Measurements from ENCODE around the gene GPR137B.

The GPR137B gene

DNA sequence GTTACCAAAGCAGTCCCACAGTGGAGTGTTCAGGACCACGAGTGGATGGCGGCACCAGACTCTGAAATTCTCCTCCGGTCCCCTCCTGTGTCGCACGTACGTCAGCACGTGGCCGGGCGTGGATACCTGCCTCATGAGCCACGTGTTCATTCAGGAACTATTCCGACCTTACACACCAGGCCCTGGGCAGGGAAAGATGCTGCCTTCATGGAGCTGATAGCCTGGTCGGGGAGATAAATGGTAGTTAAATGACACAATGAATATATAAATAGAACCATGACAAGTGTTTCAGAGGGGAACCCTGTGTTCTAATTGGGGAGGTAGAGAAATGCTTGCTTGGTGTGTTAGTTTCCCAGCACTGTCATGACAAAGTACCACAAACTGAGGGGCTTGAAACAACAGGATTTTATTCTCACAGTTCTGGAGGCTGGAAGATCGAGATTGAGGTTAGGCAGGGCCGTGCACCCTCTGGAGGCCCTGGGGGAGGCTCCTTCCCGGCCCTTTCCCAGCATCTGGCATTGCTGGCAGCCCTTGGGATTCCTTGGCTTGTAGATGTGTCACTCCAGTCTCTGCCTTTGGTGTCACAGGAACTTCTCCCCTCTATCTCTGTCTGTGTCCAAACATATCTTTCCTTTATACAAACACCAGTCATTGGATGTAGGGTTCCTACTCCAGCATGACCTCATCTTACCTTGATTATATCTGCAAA is 28.9 kb upstream of the GPR137B start:
- in situ Hi-C loops (cut with MboI; ENCODE audit: low sequenced_read_pairs), result loop anchor here (10.0 to 25.0 kb wide), 3 partner anchors 381 to 1449 kb away; no protein-coding TSS in a partner anchor

GRCh38 chr1:236114076-236114747 is 28.1 kb upstream of the GPR137B start:
- in situ Hi-C loops (cut with MboI; ENCODE audit: low sequenced_read_pairs), result loop anchor here (10.0 to 25.0 kb wide), 3 partner anchors 381 to 1448 kb away; no protein-coding TSS in a partner anchor

- in situ Hi-C loops (cut with MboI; ENCODE audit: low sequenced_read_pairs), result loop anchor here (10.0 to 25.0 kb wide), 3 partner anchors 377 to 1445 kb away; no protein-coding TSS in a partner anchor
Measured at GRCh38 chr1:236117710-236118109, 24.6 kb upstream of the GPR137B start.

DNA sequence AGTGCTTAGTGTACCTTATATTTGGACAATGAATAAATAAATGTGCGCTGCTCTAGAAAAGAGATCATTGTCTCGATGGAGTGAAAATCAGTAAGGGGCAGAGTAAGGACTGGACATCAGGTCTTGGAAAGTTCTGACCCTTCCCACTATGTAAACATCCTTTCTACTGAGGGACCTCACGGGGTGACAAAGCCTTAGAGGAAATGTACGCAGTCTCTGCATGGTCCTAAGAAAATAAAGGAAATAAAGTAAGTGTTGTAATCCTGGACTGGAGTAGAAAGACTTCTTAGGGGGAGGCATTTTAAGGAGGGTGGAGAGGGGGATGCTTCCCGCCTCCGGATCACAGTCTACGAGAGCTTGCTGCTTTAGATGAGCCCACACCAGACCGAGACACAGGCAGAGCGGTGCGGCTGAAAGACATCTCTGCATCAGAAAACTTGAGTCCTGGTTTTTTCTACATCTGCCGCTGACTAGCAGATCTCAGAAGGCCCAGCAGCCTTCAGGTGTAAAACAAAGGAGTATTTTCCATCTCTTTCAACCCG is 22.3 kb upstream of the GPR137B start:
- in situ Hi-C loops (cut with MboI; ENCODE audit: low sequenced_read_pairs), result loop anchor here (10.0 to 25.0 kb wide), 3 partner anchors 375 to 1442 kb away; no protein-coding TSS in a partner anchor

DNA sequence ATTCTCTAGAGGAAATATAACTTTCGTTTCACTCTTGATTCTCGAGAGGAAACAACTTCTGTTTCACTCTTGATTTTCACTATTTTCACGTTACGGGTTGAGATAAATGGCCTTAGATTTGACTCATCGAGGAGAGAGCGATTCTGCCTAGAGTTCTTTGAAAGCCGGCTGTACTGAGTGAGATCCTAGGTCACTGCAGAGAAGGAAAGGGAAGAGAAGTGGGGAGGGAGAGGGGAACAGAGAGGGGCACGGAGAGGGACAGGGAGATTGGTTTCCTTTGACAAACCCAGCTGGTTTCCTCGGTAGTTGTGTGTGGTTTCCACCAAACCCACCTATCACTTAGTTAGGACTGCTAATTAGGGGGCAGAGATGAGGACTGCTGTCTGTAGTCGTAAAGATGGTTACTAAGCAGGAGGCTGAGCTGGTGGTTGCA is 21.6 kb upstream of the GPR137B start:
- in situ Hi-C loops (cut with MboI; ENCODE audit: low sequenced_read_pairs), result loop anchor here (25.0 kb wide), 2 partner anchors 1267 to 1442 kb away; no protein-coding TSS in a partner anchor

DNA sequence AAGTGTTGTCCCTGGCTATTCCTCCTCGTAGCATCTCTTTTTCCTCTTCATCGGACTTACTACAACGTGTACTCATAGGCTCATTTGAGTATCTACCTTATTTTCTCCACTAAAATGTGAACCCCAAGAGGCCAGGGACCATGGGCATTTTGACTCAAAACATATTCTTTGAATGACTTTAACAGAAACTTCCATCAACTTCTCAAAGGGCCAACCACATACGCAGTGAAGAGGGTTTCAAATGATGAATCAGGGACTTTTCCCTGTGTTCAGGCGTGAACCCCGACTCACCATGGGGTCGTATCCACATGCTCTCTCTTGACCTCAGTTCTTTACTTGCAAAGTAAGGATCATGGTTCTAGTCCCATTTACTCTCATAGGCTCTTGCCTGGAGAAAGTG is 20.2 kb upstream of the GPR137B start:
- in situ Hi-C loops (cut with MboI; ENCODE audit: low sequenced_read_pairs), result loop anchor here (25.0 kb wide), 2 partner anchors 1265 to 1440 kb away; no protein-coding TSS in a partner anchor

DNA sequence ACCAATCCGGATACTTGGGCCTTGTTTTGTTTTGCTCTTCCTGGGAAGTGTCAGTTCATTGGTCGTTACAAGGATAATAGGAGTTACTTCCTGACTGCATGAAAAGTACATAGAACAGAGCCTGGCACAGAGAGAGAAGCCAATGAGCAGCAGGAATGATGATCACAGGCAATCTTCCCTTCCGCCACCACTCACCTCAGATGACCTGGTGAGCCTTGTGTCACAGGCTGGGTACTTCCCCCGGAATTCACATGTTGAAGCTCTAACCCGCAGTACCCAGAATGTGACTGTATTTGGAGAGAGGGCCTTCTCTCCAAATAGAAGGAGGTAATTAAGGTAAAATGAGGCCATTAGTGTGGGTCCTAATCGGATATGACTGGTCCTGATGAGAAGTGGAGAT is 18.8 kb upstream of the GPR137B start:
- in situ Hi-C loops (cut with MboI; ENCODE audit: low sequenced_read_pairs), result loop anchor here (25.0 kb wide), 2 partner anchors 1264 to 1439 kb away; no protein-coding TSS in a partner anchor

GRCh38 chr1:236124965-236125364 is 17.4 kb upstream of the GPR137B start:
- in situ Hi-C loops (cut with MboI; ENCODE audit: low sequenced_read_pairs), result loop anchor here (25.0 kb wide), 2 partner anchors 1262 to 1437 kb away; no protein-coding TSS in a partner anchor

DNA sequence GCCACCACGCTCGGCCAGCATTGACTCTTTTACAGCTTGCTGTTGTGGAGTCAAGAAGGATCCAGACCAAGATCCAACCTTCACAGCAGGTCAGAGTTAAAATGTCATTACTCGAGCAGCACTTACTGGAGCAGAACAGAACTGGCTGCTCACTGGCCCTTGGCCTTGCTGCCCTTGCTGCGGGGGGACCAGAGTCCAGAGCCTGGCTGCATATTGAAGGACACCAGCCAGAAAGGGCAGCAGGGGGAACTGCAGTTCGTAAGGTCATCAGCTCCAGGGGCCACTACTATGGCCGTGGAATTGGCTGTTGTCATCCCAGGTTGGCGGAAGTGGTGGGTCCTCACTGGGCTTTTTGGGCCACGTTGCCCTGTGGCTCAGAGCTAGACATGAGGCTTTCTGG is 15.3 kb upstream of the GPR137B start:
- in situ Hi-C loops (cut with MboI; ENCODE audit: low sequenced_read_pairs), result no loop called here

- in situ Hi-C loops (cut with MboI; ENCODE audit: low sequenced_read_pairs), result no loop called here
Measured at GRCh38 chr1:236128646-236129178, 13.6 kb upstream of the GPR137B start.

DNA sequence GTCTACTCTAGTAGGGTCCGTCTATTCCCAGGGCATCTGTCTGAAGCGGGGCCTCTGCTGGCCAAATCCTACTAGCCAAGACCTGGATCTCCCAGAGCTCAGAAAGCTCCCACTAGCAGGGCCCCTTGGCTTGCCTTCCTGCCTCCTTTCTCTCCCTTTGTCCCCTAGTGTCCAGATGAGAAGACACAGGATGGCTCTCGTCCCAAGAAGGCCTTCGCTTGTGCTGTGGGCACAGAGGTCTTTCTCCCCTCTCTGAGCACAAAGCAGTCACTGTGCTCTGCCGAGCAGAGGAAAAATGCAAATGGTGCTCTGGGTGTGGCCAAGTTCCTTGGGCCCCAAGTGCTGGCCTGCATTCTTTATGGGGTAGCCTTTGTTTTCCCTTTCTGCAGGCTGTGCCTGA is 13.0 kb upstream of the GPR137B start:
- in situ Hi-C loops (cut with MboI; ENCODE audit: low sequenced_read_pairs), result no loop called here

DNA sequence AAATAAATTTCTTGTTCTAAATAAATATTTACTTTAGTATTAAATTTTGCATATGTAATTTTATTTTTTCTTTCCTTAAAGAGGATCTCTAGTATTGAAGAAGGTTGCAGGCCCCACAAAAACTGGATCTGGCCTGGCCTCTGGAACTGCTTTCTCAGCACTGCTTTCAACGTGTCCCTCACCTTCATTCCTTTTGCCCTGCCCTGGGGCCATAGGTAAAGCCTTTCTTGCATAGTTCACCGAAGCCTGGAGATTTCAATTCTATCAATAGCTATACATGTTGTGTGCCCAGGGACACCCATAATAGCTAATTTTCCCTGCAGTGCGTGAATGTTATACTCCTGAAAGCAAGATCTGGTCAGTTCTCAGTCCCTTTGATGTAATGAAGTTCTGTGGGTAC is 12.0 kb upstream of the GPR137B start:
- in situ Hi-C loops (cut with MboI; ENCODE audit: low sequenced_read_pairs), result no loop called here

DNA sequence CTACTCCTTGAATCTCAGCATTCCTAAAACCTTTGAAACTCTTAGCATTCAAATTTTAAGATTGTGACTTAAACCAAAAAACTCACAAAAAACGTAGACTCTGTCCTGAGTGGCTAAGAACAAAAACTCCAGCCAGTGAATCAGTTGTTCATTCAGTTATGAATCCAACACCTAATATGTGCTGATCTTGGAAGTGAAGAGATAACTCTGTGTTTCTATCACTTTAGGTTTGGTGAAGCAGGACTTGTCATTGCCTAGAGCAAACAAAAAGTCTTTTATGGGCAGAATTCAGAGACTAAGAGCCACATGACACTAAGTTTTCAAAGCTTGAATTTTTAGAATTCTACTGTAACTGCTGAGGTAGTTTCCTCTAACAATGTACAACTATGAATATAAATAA is 10.4 kb upstream of the GPR137B start:
- in situ Hi-C loops (cut with MboI; ENCODE audit: low sequenced_read_pairs), result no loop called here

GRCh38 chr1:236132420-236133046 is 9.8 kb upstream of the GPR137B start:
- in situ Hi-C loops (cut with MboI; ENCODE audit: low sequenced_read_pairs), result no loop called here

- in situ Hi-C loops (cut with MboI; ENCODE audit: low sequenced_read_pairs), result no loop called here
Measured at GRCh38 chr1:236133339-236133738, 9.0 kb upstream of the GPR137B start.

- in situ Hi-C loops (cut with MboI; ENCODE audit: low sequenced_read_pairs), result no loop called here
Measured at GRCh38 chr1:236133802-236134201, 8.5 kb upstream of the GPR137B start.

DNA sequence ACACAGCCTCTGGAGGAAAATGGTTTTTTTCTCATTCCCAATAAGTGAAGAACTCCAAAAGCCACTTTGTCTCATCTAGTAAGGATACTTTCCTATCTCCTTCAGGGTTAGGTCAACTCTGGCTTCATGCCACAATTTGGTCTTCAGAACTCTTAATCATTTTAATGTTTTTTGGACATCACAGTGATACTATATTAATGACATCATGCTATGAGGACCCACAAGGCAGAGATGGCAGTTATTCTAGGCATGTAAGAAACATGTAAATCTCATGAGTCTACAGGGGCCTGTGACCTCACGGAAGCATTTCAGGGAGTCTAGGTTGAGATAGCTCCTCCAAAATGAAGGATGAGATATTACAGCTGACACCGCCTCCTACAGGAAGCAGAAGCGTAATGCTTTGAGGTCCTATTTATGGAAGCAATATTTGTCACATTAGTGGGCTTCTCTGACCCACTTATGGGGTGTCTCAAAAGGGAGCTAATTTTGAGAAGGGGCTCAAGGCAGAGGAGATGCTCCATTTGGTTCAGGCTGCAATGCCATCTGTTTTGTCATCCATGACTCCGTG is 5.0 kb upstream of the GPR137B start:
- in situ Hi-C loops (cut with MboI; ENCODE audit: low sequenced_read_pairs), result no loop called here

- in situ Hi-C loops (cut with MboI; ENCODE audit: low sequenced_read_pairs), result no loop called here
Measured at GRCh38 chr1:236139495-236139894, 2.8 kb upstream of the GPR137B start.

- in situ Hi-C loops (cut with MboI; ENCODE audit: low sequenced_read_pairs), result no loop called here
Measured at GRCh38 chr1:236140705-236141446, 1.5 kb upstream of the GPR137B start.

Data from HL-60/S4 treated with retinoic acid at 250 ng/mL for 4 days and 3 days (cell line).